ENCODE data around the gene IFNLR1. TPM values are rescaled to one million over a fixed set of nuclear protein-coding genes. Genes with fewer than 3 reads are reported as not detected.
A peak's percentile ranks its signal among the peaks of the same experiment; 100 is the strongest.

Gene IFNLR1
- total and polyA plus RNA-seq, 9 of the 15 experiments (the other 6 are each of a cell fraction or from before 2014, with no cell fraction given), result not detected

DNA sequence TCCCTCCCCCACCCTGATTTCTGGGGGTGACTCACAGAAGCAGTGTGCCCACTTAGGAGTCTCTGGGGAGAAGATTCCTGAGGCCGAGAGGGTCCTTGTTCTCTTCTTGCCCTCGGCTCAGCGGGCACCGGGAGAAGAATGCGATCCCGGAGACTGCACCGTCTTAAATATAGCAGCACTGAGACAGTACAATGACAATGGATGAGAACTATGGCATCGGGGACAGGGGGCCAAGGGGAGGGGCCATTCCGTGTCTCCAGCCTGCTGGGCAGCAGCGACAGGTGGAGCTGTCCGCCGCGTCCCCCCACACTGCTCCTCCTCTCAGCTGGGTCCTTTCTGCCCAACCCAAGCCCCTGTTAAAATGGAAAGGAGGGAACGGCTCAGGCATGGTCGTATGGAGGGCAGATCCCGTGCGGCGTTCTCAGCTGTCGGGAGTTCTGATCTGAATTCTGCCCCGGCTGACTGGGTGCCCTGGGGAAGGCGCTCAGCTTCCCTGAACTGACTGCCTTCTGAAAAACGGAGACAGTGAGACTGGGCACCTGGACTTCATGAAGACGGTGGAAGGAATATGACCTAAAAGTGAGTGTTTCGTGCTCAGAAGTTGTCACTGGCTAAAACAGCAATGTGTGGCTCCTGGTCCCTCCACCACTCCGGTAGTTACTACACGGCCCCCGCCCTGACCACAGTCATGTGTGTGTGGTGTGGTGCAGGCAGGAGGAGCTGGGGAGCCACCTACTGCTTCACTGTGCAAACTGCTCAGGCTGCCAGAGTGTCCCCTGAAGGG is 74.9 kb downstream of the IFNLR1 start, which contains the start of gene MYOM3:
Gene MYOM3 (minus strand): TSS at position 140 of the 784 bp plus-strand sequence. CDS start 3,499 bp downstream, outside the sequence.
- no peaks in the 10 kb centered on the region for H3K9me3 ChIP-seq (replicated peaks; ENCODE audit: control insufficient read depth, insufficient read depth, low read depth, low read length)
- FAIRE-seq (peak; percentile 94), ATAC-seq (peak; percentile 99), DNase-seq (ENCODE audit: extremely low read depth in 1 of 4, low spot score in 3 of 4) (peak; percentile 70 to 81 (median 76))
- WGBS (ENCODE audit: insufficient coverage, low coverage, missing lambda C conversion rate), result 15% methylated on average over 27 of the region's 27 CpGs
- ChIA-PET POLR2A (interaction anchor here (0.7 to 1.7 kb wide), 5 partner anchors 8 to 1573 kb away, joined by 3 to 9 read pairs (median 4); no protein-coding TSS in a partner anchor), CTCF (ENCODE audit: low intra/inter-chr PET ratio) (interaction anchor here (0.6 to 1.5 kb wide), 5 partner anchors 41 to 340 kb away, joined by 3 to 7 read pairs (median 4); no protein-coding TSS in a partner anchor)
- peak within 1 kb of the TSS; percentile 63 for H3K4me2 ChIP-seq (ENCODE audit: insufficient read depth, low read length)
- no TSS peak for BruUV-seq (replicated peaks)
- H3K27me3 ChIP-seq (ENCODE audit: control insufficient read depth in 2 of 2, insufficient read depth in 2 of 2, low read length in 2 of 2), result peaks cover 60 to 91% of the 10 kb centered on the region in 2 experiments
- H2AFZ ChIP-seq (ENCODE audit: low read depth, low read length), result no peak within 1 kb of the TSS
- no peaks in the 10 kb centered on the region for H3K36me3 ChIP-seq (ENCODE audit: control insufficient read depth, insufficient read depth, low read length)
- peaks cover 0 to 20% of the 10 kb centered on the region in 2 experiments; a peak in 3 of 5 replicates for H3K4me1 ChIP-seq (replicated peaks in 1 of 2; ENCODE audit: control insufficient read depth in 2 of 2, insufficient read depth in 2 of 2, low read length in 2 of 2)
- H3K4me3 ChIP-seq, result no peak within 1 kb of the TSS
- H3K27ac ChIP-seq (ENCODE audit: extremely low read depth, low read depth, low read length), result no peak within 1 kb of the TSS
- no peaks in the 10 kb centered on the region for H3K9me1 ChIP-seq (ENCODE audit: control insufficient read depth, insufficient read depth, low read length)
- peak within 1 kb of the TSS in 1 of 2 experiments; percentile 79; a peak in 1 of 4 replicates for H3K9ac ChIP-seq (ENCODE audit: insufficient read depth in 1 of 2, low read depth in 2 of 2, low read length in 2 of 2)
- H4K20me1 ChIP-seq (replicated peaks; ENCODE audit: control insufficient read depth, insufficient read depth, low read length), result peaks cover 16% of the 10 kb centered on the region
- in situ Hi-C loops (cut with MboI) (no loop called here), intact Hi-C loops (cut with micrococcal nuclease) (loop anchor here (1.0 to 5.0 kb wide), 2 partner anchors 41 to 165 kb away; no protein-coding TSS in a partner anchor)
- H3K79me2 ChIP-seq (ENCODE audit: control insufficient read depth, insufficient read depth, low read length), result no peaks in the 10 kb centered on the region
- TF ChIP-seq, protein P1, sequence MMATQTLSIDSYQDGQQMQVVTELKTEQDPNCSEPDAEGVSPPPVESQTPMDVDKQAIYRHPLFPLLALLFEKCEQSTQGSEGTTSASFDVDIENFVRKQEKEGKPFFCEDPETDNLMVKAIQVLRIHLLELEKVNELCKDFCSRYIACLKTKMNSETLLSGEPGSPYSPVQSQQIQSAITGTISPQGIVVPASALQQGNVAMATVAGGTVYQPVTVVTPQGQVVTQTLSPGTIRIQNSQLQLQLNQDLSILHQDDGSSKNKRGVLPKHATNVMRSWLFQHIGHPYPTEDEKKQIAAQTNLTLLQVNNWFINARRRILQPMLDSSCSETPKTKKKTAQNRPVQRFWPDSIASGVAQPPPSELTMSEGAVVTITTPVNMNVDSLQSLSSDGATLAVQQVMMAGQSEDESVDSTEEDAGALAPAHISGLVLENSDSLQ (IDR thresholded peaks at IDR 0.05), result no peak
- TF ChIP-seq BMI1 (IDR thresholded peaks at IDR 0.05; ENCODE audit: low read length) (peak; percentile 41; the same call in 1 of the 2 replicates), ZNF263 (CRISPR knock-in tag; IDR thresholded peaks at IDR 0.05; ENCODE audit: borderline replicate concordance) (peak; percentile 18; the same call in 1 of the 2 replicates), JUND (IDR thresholded peaks at IDR 0.05; ENCODE audit: borderline replicate concordance, low read depth, low read length) (0 out of 2 replicates have a peak, but pooled peaks have one; percentile 22), JUND (tag; IDR thresholded peaks at IDR 0.05; ENCODE audit: borderline replicate concordance, low read depth, low read length) (no peak; the same call in 2 of the 3 replicates), MCM2 (IDR thresholded peaks at IDR 0.05; ENCODE audit: low read depth) (no peak)
- TF ChIP-seq, protein P2, sequence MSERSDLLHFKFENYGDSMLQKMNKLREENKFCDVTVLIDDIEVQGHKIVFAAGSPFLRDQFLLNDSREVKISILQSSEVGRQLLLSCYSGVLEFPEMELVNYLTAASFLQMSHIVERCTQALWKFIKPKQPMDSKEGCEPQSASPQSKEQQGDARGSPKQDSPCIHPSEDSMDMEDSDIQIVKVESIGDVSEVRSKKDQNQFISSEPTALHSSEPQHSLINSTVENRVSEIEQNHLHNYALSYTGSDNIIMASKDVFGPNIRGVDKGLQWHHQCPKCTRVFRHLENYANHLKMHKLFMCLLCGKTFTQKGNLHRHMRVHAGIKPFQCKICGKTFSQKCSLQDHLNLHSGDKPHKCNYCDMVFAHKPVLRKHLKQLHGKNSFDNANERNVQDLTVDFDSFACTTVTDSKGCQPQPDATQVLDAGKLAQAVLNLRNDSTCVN (CRISPR knock-in tag; IDR thresholded peaks at IDR 0.05), result no peak
- TF ChIP-seq, protein P3, sequence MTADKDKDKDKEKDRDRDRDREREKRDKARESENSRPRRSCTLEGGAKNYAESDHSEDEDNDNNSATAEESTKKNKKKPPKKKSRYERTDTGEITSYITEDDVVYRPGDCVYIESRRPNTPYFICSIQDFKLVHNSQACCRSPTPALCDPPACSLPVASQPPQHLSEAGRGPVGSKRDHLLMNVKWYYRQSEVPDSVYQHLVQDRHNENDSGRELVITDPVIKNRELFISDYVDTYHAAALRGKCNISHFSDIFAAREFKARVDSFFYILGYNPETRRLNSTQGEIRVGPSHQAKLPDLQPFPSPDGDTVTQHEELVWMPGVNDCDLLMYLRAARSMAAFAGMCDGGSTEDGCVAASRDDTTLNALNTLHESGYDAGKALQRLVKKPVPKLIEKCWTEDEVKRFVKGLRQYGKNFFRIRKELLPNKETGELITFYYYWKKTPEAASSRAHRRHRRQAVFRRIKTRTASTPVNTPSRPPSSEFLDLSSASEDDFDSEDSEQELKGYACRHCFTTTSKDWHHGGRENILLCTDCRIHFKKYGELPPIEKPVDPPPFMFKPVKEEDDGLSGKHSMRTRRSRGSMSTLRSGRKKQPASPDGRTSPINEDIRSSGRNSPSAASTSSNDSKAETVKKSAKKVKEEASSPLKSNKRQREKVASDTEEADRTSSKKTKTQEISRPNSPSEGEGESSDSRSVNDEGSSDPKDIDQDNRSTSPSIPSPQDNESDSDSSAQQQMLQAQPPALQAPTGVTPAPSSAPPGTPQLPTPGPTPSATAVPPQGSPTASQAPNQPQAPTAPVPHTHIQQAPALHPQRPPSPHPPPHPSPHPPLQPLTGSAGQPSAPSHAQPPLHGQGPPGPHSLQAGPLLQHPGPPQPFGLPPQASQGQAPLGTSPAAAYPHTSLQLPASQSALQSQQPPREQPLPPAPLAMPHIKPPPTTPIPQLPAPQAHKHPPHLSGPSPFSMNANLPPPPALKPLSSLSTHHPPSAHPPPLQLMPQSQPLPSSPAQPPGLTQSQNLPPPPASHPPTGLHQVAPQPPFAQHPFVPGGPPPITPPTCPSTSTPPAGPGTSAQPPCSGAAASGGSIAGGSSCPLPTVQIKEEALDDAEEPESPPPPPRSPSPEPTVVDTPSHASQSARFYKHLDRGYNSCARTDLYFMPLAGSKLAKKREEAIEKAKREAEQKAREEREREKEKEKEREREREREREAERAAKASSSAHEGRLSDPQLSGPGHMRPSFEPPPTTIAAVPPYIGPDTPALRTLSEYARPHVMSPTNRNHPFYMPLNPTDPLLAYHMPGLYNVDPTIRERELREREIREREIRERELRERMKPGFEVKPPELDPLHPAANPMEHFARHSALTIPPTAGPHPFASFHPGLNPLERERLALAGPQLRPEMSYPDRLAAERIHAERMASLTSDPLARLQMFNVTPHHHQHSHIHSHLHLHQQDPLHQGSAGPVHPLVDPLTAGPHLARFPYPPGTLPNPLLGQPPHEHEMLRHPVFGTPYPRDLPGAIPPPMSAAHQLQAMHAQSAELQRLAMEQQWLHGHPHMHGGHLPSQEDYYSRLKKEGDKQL (CRISPR knock-in tag; IDR thresholded peaks at IDR 0.05; ENCODE audit: borderline replicate concordance), result no peak
- TF ChIP-seq, protein P4, sequence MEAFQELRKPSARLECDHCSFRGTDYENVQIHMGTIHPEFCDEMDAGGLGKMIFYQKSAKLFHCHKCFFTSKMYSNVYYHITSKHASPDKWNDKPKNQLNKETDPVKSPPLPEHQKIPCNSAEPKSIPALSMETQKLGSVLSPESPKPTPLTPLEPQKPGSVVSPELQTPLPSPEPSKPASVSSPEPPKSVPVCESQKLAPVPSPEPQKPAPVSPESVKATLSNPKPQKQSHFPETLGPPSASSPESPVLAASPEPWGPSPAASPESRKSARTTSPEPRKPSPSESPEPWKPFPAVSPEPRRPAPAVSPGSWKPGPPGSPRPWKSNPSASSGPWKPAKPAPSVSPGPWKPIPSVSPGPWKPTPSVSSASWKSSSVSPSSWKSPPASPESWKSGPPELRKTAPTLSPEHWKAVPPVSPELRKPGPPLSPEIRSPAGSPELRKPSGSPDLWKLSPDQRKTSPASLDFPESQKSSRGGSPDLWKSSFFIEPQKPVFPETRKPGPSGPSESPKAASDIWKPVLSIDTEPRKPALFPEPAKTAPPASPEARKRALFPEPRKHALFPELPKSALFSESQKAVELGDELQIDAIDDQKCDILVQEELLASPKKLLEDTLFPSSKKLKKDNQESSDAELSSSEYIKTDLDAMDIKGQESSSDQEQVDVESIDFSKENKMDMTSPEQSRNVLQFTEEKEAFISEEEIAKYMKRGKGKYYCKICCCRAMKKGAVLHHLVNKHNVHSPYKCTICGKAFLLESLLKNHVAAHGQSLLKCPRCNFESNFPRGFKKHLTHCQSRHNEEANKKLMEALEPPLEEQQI (IDR thresholded peaks at IDR 0.05), result no peak

Measured in K562 (cell line).